Right atrium auricular region (tissue), 2 donors: ENCODE results near the gene CELSR2. TPM values are rescaled to one million over a fixed set of nuclear protein-coding genes. Genes with fewer than 3 reads are reported as not detected.

Experiments used
- DNase-seq: peaks from one replicate; pipeline ENCODE4 v3.0.0-alpha.2; 2019; ENCODE audit warnings: low spot score
- H3K27ac ChIP-seq, 2 donors: fragments of 200-600 bp; sonication (generic); 1 replicate in 1 of 2; 2 replicates in 1 of 2; pipeline ENCODE4 v1.5.1; 2016 to 2019
- H3K27me3 ChIP-seq, 2 donors: fragments of 200-600 bp; sonication (generic); one replicate each; pipeline versions ENCODE4 v1.5.1 to v1.6.0; 2017 to 2019
- H3K36me3 ChIP-seq: fragments of 200-600 bp; sonication (generic); one replicate; pipeline ENCODE4 v1.5.1; 2016
- H3K4me1 ChIP-seq, 2 donors: fragments of 200-600 bp; sonication (generic); one replicate each; pipeline versions ENCODE4 v1.5.1 to v1.6.0; 2017 to 2019
- H3K4me3 ChIP-seq, 2 donors: fragments of 200-600 bp; sonication (generic); 1 replicate in 1 of 2; 2 replicates in 1 of 2; pipeline ENCODE4 v1.5.1; 2017 to 2019; ENCODE audit warnings: mild to moderate bottlenecking in 1 of 2, moderate library complexity in 1 of 2
- H3K9me3 ChIP-seq, 2 donors: fragments of 200-600 bp; sonication (generic); one replicate each; pipeline ENCODE4 v1.5.1; 2019
- CTCF ChIP-seq, 2 donors: fragments of 200-600 bp; sonication (generic); IDR thresholded peaks; one replicate each; pipeline ENCODE4 v1.5.1; 2019; ENCODE audit warnings: antibody characterized with exemption in 2 of 2
- total RNA-seq, 2 donors: library from RNA; depleted of rRNA; stranded (reverse); fragments of >200 nt; gene quantifications; one replicate each; pipeline ENCODE4 v1.1.0, GENCODE V29; 2016

The CELSR2 gene
- total RNA-seq, 2 donors from 2014 or later: 20.2 to 23.7 TPM

- Histone ChIP-seq H3K36me3 (peaks cover 4% of the 10 kb centered on the region), H3K9me3 (no peaks in the 10 kb centered on the region), H3K27me3 (no peaks in the 10 kb centered on the region), H3K4me3 (no peak overlapping the region), H3K27ac (no peak overlapping the region), H3K4me1 (no peaks in the 10 kb centered on the region)
- no peak for DNase-seq
- TF ChIP-seq CTCF (IDR thresholded peaks at IDR 0.05): no peak
These were observed 20.1 kb downstream of the CELSR2 start for GRCh38 chr1:109269212-109269980.

GRCh38 chr1:109269981-109270622 lies 20.8 kb downstream of the CELSR2 start:
- Histone ChIP-seq H3K27ac (no peak overlapping the region), H3K9me3 (no peaks in the 10 kb centered on the region), H3K27me3 (no peaks in the 10 kb centered on the region), H3K4me1 (no peaks in the 10 kb centered on the region), H3K36me3 (no peaks in the 10 kb centered on the region), H3K4me3 (no peak overlapping the region)
- no peak for DNase-seq
- TF ChIP-seq CTCF (IDR thresholded peaks at IDR 0.05): no peak

GRCh38 chr1:109270623-109271317 lies 21.4 kb downstream of the CELSR2 start:
- Histone ChIP-seq H3K9me3 (no peaks in the 10 kb centered on the region), H3K27ac (no peak overlapping the region), H3K4me1 (no peaks in the 10 kb centered on the region), H3K36me3 (no peaks in the 10 kb centered on the region), H3K27me3 (no peaks in the 10 kb centered on the region), H3K4me3 (no peak overlapping the region)
- no peak for DNase-seq
- no peak for TF ChIP-seq CTCF (IDR thresholded peaks at IDR 0.05)

- Histone ChIP-seq H3K27ac (no peak overlapping the region), H3K36me3 (no peaks in the 10 kb centered on the region), H3K4me1 (no peaks in the 10 kb centered on the region), H3K4me3 (no peak overlapping the region), H3K27me3 (no peaks in the 10 kb centered on the region), H3K9me3 (no peaks in the 10 kb centered on the region)
- TF ChIP-seq CTCF (IDR thresholded peaks at IDR 0.05): no peak
- no peak for DNase-seq
These were observed 22.1 kb downstream of the CELSR2 start for GRCh38 chr1:109271458-109271857.

- TF ChIP-seq CTCF (IDR thresholded peaks at IDR 0.05): no peak
- Histone ChIP-seq H3K4me1 (peaks cover 0 to 2% of the 10 kb centered on the region in 2 donors), H3K36me3 (no peaks in the 10 kb centered on the region), H3K27me3 (no peaks in the 10 kb centered on the region), H3K9me3 (no peaks in the 10 kb centered on the region), H3K27ac (no peak overlapping the region), H3K4me3 (no peak overlapping the region)
- no peak for DNase-seq
These were observed 22.9 kb downstream of the CELSR2 start for GRCh38 chr1:109272021-109272799.
